Mesenchymal stem cell (in vitro differentiated cells and primary cell): ENCODE data around the gene NEDD4L.
A peak's percentile ranks its signal among the peaks of the same experiment; 100 is the strongest.

Experiments
- DNase-seq: peaks from one replicate; pipeline ENCODE4 v3.0.0-alpha.2; 2013
- H2AFZ ChIP-seq: one replicate; pipeline ENCODE4 v1.6.1; 2013; ENCODE audit warnings: low read depth, mild to moderate bottlenecking, control low read depth, inconsistent platforms, low read length, moderate library complexity
- H2AK5ac ChIP-seq: 2 replicates; pipeline ENCODE4 v1.6.1; 2013; ENCODE audit warnings: low read length, moderate library complexity, mild to moderate bottlenecking, inconsistent platforms; ENCODE audit not compliant: severe bottlenecking
- H2BK120ac ChIP-seq: one replicate; pipeline ENCODE4 v1.6.1; 2013; ENCODE audit warnings: low read depth, mild to moderate bottlenecking, inconsistent platforms, low read length, moderate library complexity
- H2BK12ac ChIP-seq, 2 experiments: one replicate each; pipeline ENCODE4 v1.6.1; 2013; ENCODE audit warnings: inconsistent platforms in 2 of 2, low read length in 2 of 2, mild to moderate bottlenecking in 2 of 2, moderate library complexity in 2 of 2, control low read depth in 1 of 2
- H2BK15ac ChIP-seq: one replicate; pipeline ENCODE4 v1.6.1; 2013; ENCODE audit warnings: mild to moderate bottlenecking, low read depth, inconsistent platforms; ENCODE audit not compliant: poor library complexity, severe bottlenecking
- H2BK5ac ChIP-seq: 2 replicates; pipeline ENCODE4 v1.6.1; 2013; ENCODE audit warnings: low read depth, mild to moderate bottlenecking, low read length, control low read depth, inconsistent platforms; ENCODE audit not compliant: poor library complexity, severe bottlenecking
- H3K14ac ChIP-seq, 2 experiments: one replicate each; pipeline ENCODE4 v1.6.1; 2013; ENCODE audit warnings: inconsistent platforms in 2 of 2, low read length in 2 of 2, control low read depth in 1 of 2, mild to moderate bottlenecking in 1 of 2, moderate library complexity in 1 of 2
- H3K18ac ChIP-seq, 2 experiments: one replicate each; pipeline ENCODE4 v1.6.1; 2013; ENCODE audit warnings: inconsistent platforms in 2 of 2, low read length in 2 of 2, control low read depth in 1 of 2, low read depth in 1 of 2, mild to moderate bottlenecking in 1 of 2
- H3K23ac ChIP-seq, 2 experiments: one replicate each; pipeline ENCODE4 v1.6.1; 2013; ENCODE audit warnings: inconsistent platforms in 2 of 2, low read length in 2 of 2, mild to moderate bottlenecking in 2 of 2, moderate library complexity in 2 of 2, control low read depth in 1 of 2
- H3K27ac ChIP-seq: 2 replicates; pipeline ENCODE4 v1.5.1; 2013; ENCODE audit warnings: mild to moderate bottlenecking, moderate library complexity, low read length, control low read depth, inconsistent platforms; ENCODE audit not compliant: poor library complexity, severe bottlenecking
- H3K27me3 ChIP-seq, 2 experiments: 2 replicates each; pipeline versions ENCODE4 v1.6.1 to v1.7.0; 2013; ENCODE audit warnings: low read length in 2 of 2, mild to moderate bottlenecking in 2 of 2, moderate library complexity in 2 of 2, control low read depth in 1 of 2, inconsistent platforms in 1 of 2; ENCODE audit not compliant: control insufficient read depth in 1 of 2, insufficient read depth in 1 of 2
- H3K36me3 ChIP-seq, 2 experiments: 2 replicates each; pipeline versions ENCODE4 v1.6.1 to v1.7.0; 2013; ENCODE audit warnings: low read length in 2 of 2, control low read depth in 1 of 2, inconsistent platforms in 1 of 2, low read depth in 1 of 2, mild to moderate bottlenecking in 1 of 2; ENCODE audit not compliant: insufficient read depth in 2 of 2, control insufficient read depth in 1 of 2
- H3K4ac ChIP-seq, 2 experiments: one replicate each; pipeline ENCODE4 v1.6.1; 2013; ENCODE audit warnings: inconsistent platforms in 2 of 2, low read length in 2 of 2, mild to moderate bottlenecking in 2 of 2, moderate library complexity in 2 of 2, control low read depth in 1 of 2, low read depth in 1 of 2
- H3K4me1 ChIP-seq: 2 replicates; pipeline ENCODE4 v1.6.1; 2013; ENCODE audit warnings: low read depth, low read length, control low read depth; ENCODE audit not compliant: control insufficient read depth, insufficient read depth
- H3K4me2 ChIP-seq: 2 replicates; pipeline ENCODE4 v1.6.1; 2013; ENCODE audit warnings: low read length, mild to moderate bottlenecking, inconsistent platforms; ENCODE audit not compliant: poor library complexity, severe bottlenecking
- H3K4me3 ChIP-seq, 2 experiments: 2 replicates each; pipeline versions ENCODE4 v1.5.1 to v1.7.0; 2013; ENCODE audit warnings: low read length in 2 of 2, mild to moderate bottlenecking in 2 of 2, control low read depth in 1 of 2, low read depth in 1 of 2; ENCODE audit not compliant: insufficient read depth in 1 of 2
- H3K79me1 ChIP-seq: replicated peaks from 2 replicates; pipeline ENCODE4 v1.6.1; 2013; ENCODE audit warnings: mild to moderate bottlenecking, control low read depth, low read length, inconsistent platforms; ENCODE audit not compliant: poor library complexity, severe bottlenecking
- H3K9ac ChIP-seq: 2 replicates; pipeline ENCODE4 v1.7.0; 2013; ENCODE audit warnings: mild to moderate bottlenecking, low read length, moderate library complexity
- H3K9me3 ChIP-seq: 2 replicates; pipeline ENCODE4 v1.7.0; 2013; ENCODE audit warnings: mild to moderate bottlenecking, low read length; ENCODE audit not compliant: control insufficient read depth
- H4K8ac ChIP-seq: one replicate; pipeline ENCODE4 v1.6.1; 2013; ENCODE audit warnings: inconsistent platforms, mild to moderate bottlenecking, low read length, moderate library complexity
- H4K91ac ChIP-seq: one replicate; pipeline ENCODE4 v1.6.1; 2013; ENCODE audit warnings: mild to moderate bottlenecking, low read length, inconsistent platforms
- WGBS: methylation state at CpG from one replicate; pipeline ENCODE4 v1.1.7; 2013; ENCODE audit warnings: mixed read lengths; 5-methylcytosine and 5-hydroxymethylcytosine counted together

The NEDD4L gene

DNA sequence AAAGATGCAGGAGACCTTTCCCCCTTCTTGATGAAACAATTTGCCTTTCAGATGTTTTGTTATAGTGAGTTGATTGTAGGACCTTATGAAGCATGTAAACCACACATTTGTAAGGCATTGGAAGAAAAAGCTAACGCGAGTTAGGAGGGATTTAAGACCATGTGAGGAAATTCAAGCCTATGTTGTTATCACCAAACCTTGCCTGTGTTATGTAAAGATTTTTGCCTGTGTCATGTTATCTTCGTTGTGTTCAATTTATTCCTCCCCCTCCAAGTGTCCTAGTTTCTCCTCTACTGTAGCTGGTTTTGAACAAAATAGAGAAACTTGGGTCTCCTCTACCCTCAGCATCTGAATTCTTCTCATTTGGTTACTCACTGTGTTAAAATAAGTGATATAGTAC is 173.0 kb downstream of the NEDD4L start:
- no peaks in the 10 kb centered on the region for H3K27me3 ChIP-seq
- H2BK15ac ChIP-seq: no peak overlapping the region
- H3K14ac ChIP-seq: no peak overlapping the region
- no peaks in the 10 kb centered on the region for H3K36me3 ChIP-seq
- H3K27ac ChIP-seq: no peak overlapping the region
- H3K23ac ChIP-seq: no peak overlapping the region
- no peak overlapping the region for H4K91ac ChIP-seq
- H2BK12ac ChIP-seq: no peak overlapping the region
- H3K4me1 ChIP-seq: peaks cover 10% of the 10 kb centered on the region
- no peak overlapping the region for H4K8ac ChIP-seq
- H2BK5ac ChIP-seq: no peak overlapping the region
- H3K9me3 ChIP-seq: no peaks in the 10 kb centered on the region
- H3K4me2 ChIP-seq: no peak overlapping the region
- no peak overlapping the region for H2AFZ ChIP-seq
- H3K4ac ChIP-seq: no peak overlapping the region
- H2AK5ac ChIP-seq: no peak overlapping the region
- no peak overlapping the region for H3K4me3 ChIP-seq
- H3K18ac ChIP-seq: no peak overlapping the region
- no peak overlapping the region for H2BK120ac ChIP-seq
- DNase-seq: no peak
- WGBS: 83% methylated on average over 2 of the region's 3 CpGs
- H3K79me1 ChIP-seq: peaks cover 11% of the 10 kb centered on the region
- no peak overlapping the region for H3K9ac ChIP-seq

DNA sequence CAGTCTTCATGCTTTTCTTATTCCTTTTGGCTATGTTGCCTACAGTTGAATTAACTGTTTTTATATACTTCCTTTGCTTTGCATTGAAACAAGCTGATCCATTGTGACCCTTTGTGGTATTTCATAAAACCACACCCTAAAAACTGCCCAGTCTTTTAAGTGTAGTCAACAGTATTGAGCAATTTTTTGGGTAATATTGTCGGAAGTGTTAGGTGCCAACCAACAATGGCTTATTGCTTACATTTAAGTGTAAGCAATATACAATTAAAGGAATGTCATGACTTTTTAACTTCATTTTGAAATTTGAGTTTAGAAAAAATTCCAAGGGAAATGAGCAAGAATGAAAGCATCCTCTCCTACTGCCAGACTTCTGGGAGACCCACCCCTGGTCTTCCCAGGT is 174.1 kb downstream of the NEDD4L start:
- H3K27me3 ChIP-seq: no peaks in the 10 kb centered on the region
- no peak overlapping the region for H3K9ac ChIP-seq
- no peak overlapping the region for H2AFZ ChIP-seq
- no peak overlapping the region for H3K23ac ChIP-seq
- no peak overlapping the region for H3K14ac ChIP-seq
- no peak overlapping the region for H2BK120ac ChIP-seq
- H4K8ac ChIP-seq: no peak overlapping the region
- H3K18ac ChIP-seq: no peak overlapping the region
- H3K4me3 ChIP-seq: no peak overlapping the region
- peaks cover 11% of the 10 kb centered on the region for H3K79me1 ChIP-seq
- H2BK5ac ChIP-seq: no peak overlapping the region
- no peak overlapping the region for H2AK5ac ChIP-seq
- H2BK15ac ChIP-seq: no peak overlapping the region
- no CpG with 5 or more reads among the region's 1 CpG for WGBS
- H3K9me3 ChIP-seq: no peaks in the 10 kb centered on the region
- H3K27ac ChIP-seq: no peak overlapping the region
- H3K36me3 ChIP-seq: no peaks in the 10 kb centered on the region
- H4K91ac ChIP-seq: no peak overlapping the region
- DNase-seq: no peak
- peaks cover 10% of the 10 kb centered on the region for H3K4me1 ChIP-seq
- no peak overlapping the region for H2BK12ac ChIP-seq
- no peak overlapping the region for H3K4me2 ChIP-seq
- no peak overlapping the region for H3K4ac ChIP-seq

DNA sequence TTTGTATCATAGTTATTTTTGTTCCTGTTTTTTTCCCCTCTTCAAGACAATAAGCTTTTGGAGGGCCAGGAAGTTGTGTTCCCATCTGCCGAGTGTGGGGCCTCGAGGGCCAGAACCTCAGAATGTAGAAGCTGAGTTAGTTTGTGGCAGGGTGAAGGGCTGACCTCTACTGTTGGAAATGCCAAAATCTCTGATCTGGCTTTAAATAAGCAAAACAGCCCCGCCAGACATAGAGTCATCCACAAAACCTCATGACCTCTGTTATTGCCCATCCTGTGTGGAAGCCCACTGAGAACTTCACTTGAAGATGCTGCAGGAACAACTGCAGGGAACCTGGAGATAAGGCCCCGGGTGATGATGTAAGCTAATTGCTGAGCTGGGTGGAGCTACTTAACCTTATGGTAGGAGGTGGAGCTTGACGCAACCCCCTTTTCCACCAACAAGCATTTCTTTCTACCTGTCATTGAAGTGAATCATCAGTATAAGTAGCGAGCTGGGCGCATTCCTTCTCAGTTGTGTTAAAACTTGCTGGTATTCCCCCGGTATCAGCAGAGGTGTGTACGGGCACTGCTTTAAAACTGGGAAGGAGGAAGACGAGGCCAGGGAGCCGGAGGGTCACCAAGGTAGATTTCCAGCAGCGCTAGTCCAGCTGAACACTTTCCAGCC is 177.2 kb downstream of the NEDD4L start:
- Histone ChIP-seq H2BK5ac (no peak overlapping the region), H2AFZ (no peak overlapping the region), H3K9ac (peak overlapping the region; percentile 80), H4K8ac (peak overlapping the region; percentile 59), H4K91ac (no peak overlapping the region), H2BK120ac (peak overlapping the region; percentile 54), H3K27ac (peak overlapping the region; percentile 63), H2BK15ac (no peak overlapping the region), H3K4me2 (peak overlapping the region; percentile 66), H3K27me3 (no peaks in the 10 kb centered on the region), H3K4ac (peak overlapping the region in 1 of 2 experiments; percentile 54), H3K14ac (no peak overlapping the region), H3K18ac (peak overlapping the region in 1 of 2 experiments; percentile 35), H2AK5ac (peak overlapping the region; percentile 53), H3K9me3 (no peaks in the 10 kb centered on the region), H3K4me3 (peak overlapping the region in 1 of 2 experiments; percentile 51), H2BK12ac (peak overlapping the region in 1 of 2 experiments; percentile 51), H3K4me1 (peaks cover 15% of the 10 kb centered on the region), H3K23ac (no peak overlapping the region), H3K79me1 (peaks cover 14% of the 10 kb centered on the region), H3K36me3 (no peaks in the 10 kb centered on the region)
- peak; percentile 66 for DNase-seq
- WGBS: 56% methylated on average over 10 of the region's 12 CpGs

DNA sequence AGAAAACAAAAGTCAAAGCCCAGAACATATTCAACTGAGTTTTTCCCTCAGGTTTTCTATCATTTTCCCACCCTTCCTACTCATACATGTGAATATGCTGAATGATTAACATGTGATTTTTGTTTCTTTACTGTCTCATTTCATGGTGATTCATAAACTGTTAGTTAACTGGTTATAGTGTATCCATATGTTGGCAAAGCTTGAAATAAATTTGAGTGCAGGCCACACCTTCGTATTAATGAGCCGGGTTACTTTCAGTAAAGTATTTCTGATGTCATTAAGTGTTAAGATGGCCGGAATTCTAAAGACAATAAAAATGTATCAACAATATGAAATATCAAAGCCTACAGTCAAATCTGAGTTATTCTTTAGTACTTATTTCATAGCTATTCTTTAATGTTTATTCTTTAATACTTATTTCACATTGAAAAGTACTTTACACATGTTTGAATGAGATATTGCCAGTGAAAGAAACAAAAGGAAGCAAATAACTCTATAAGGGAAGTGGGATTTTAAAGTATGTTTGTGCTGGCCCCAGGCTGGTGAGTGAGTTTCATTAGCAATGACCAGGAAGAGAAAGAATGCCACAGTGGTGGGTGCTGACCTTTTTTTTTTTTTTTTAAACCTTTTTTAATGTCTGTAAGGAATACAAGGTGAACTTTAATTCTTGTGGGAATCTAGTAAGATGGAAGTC is 178.6 kb downstream of the NEDD4L start:
- 86% methylated on average over 1 of the region's 3 CpGs for WGBS
- peak overlapping the region; percentile 34 for H3K27ac ChIP-seq
- DNase-seq: no peak
- H3K27me3 ChIP-seq: no peaks in the 10 kb centered on the region
- H4K8ac ChIP-seq: no peak overlapping the region
- peak overlapping the region; percentile 65 for H3K4me2 ChIP-seq
- peaks cover 0 to 4% of the 10 kb centered on the region in 2 experiments for H3K36me3 ChIP-seq
- no peak overlapping the region for H3K23ac ChIP-seq
- peak overlapping the region; percentile 80 for H3K9ac ChIP-seq
- H4K91ac ChIP-seq: no peak overlapping the region
- no peak overlapping the region for H3K14ac ChIP-seq
- peaks cover 15% of the 10 kb centered on the region for H3K4me1 ChIP-seq
- no peak overlapping the region for H2BK5ac ChIP-seq
- H2AFZ ChIP-seq: no peak overlapping the region
- H2AK5ac ChIP-seq: no peak overlapping the region
- H3K18ac ChIP-seq: no peak overlapping the region
- no peak overlapping the region for H2BK120ac ChIP-seq
- no peak overlapping the region for H2BK15ac ChIP-seq
- no peak overlapping the region for H3K4me3 ChIP-seq
- H3K4ac ChIP-seq: no peak overlapping the region
- no peak overlapping the region for H2BK12ac ChIP-seq
- H3K79me1 ChIP-seq: peaks cover 18% of the 10 kb centered on the region
- no peaks in the 10 kb centered on the region for H3K9me3 ChIP-seq
